HG03439 (cell line): ENCODE data around the gene COMMD9.

Experiments
- ATAC-seq: cut with Tn5 transposase; IDR thresholded peaks from one replicate; pipeline ENCODE4 v1.9.1; 2021; ENCODE audit warnings: mild to moderate bottlenecking, moderate library complexity; ENCODE audit not compliant: unreplicated experiment

The COMMD9 gene

GRCh38 chr11:36228689-36229088 is 60.5 kb downstream of the COMMD9 start:
- ATAC-seq: no peak

DNA sequence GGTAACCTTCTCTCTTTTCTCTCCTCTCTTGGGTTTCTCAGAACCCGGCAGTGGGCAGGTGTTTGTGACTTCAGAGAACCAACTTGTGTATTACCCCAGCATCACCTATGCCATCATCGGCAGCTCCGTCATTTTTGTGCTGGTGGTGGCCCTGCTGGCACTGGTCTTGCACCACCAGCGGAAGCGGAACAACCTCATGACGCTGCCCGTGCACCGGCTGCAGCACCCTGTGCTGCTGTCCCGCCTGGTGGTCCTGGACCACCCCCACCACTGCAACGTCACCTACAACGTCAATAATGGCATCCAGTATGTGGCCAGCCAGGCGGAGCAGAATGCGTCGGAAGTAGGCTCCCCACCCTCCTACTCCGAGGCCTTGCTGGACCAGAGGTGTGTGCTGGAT is 62.2 kb downstream of the COMMD9 start:
- ATAC-seq: no peak

GRCh38 chr11:36224209-36224882 is 64.9 kb downstream of the COMMD9 start:
- ATAC-seq: no peak

DNA sequence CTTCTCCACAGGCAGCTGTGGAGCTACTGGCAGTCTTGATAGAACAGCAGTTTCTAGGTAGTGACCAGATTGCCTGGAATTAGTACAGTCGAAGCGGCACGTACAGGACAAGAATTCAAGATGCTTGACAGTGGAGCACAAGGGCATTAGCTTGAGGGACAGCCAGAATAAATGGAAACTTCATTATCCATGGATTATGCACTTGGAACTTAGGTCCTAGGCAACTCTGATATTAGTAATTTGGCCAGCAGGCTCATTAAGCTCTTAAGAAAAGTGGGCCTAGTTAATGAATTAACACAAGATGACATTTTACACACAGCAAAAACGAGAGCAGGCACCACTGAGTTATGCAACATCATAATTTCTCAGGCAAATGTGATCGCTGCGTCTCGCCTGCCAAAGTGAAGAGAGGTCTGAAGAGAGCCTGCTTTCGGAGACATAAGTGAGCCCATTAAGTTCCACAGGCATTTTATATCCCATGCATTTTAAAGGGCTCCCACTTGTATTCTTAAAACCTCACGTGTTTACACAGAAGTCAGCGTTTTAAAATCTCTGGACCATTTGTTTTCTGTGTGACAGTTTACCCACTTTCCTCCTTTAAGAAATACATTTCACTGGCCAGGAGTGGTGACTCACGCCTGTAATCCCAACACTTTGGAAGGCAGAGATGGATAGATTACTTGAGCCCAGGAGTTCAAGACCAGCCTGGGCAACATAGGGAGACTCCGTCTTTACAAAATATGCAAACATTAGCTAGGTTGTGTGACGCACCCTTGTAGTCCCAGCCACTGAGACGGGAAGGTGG is 66.2 kb downstream of the COMMD9 start:
- no peak for ATAC-seq
